ENCODE measurements around the gene HSD17B12.

DNA sequence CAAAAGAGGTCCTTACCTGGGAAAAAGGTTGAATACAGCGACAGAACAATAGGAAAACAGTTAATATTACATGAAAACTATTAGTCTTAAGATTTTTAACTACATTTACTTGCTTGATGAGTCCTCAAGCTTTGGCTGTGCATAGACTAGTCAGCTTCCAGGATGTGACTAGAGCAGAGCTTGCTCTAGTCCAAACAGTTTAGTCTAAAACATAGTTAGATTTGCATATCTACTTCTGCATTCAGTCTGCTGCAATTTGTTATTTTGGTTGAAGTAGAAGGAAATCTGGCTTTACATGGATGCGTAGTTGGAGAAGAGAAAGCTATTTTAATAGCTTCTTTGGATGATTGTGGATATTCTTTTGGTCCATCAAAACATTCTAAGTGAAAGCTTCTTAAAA, 104.8 kb downstream of the HSD17B12 start:
- TF ChIP-seq POLR2A (IDR thresholded peaks at IDR 0.05), result no peak
- TF ChIP-seq, protein P1, sequence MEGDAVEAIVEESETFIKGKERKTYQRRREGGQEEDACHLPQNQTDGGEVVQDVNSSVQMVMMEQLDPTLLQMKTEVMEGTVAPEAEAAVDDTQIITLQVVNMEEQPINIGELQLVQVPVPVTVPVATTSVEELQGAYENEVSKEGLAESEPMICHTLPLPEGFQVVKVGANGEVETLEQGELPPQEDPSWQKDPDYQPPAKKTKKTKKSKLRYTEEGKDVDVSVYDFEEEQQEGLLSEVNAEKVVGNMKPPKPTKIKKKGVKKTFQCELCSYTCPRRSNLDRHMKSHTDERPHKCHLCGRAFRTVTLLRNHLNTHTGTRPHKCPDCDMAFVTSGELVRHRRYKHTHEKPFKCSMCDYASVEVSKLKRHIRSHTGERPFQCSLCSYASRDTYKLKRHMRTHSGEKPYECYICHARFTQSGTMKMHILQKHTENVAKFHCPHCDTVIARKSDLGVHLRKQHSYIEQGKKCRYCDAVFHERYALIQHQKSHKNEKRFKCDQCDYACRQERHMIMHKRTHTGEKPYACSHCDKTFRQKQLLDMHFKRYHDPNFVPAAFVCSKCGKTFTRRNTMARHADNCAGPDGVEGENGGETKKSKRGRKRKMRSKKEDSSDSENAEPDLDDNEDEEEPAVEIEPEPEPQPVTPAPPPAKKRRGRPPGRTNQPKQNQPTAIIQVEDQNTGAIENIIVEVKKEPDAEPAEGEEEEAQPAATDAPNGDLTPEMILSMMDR (IDR thresholded peaks at IDR 0.05), result no peak

Measured in ovary (tissue), 3 donors.